ENCODE results near the gene GIT2. TPM values are rescaled to one million over a fixed set of nuclear protein-coding genes. Genes with fewer than 3 reads are reported as not detected.
"Not testable (repeated sequence)": the region's sequence is repeated elsewhere in the genome, so short reads cannot be mapped to it uniquely, and the experiment has no call there.

GIT2 gene
- total and polyA plus RNA-seq, 2 experiments from 2014 or later = 15.8 to 20.9 TPM

DNA sequence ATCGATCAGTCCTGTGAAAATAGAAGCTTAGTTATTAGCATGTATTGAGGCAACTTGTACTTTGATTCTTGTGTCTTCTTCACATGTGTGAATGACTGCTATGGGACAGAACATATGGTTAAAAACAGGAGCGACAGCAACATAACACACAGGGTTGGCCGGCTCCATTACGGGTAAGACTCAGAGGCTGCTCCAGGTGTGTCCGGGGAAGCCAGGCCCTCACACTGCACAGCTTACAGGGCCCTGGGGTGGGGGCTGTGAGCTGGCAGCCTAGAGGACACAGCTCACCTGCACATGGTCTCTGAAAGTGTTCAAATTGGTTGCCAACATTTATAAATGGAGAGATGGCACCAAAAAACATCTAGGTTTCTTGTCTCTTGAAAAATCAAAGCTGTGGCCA, 65.0 kb downstream of the GIT2 start:
- Histone ChIP-seq H3K4me3 (no peak overlapping the region), H3K4me1 (ENCODE audit: insufficient read depth) (no peaks in the 10 kb centered on the region), H3K9me2 (ENCODE audit: insufficient read depth) (no peaks in the 10 kb centered on the region), H2AFZ (no peak overlapping the region), H3K79me2 (replicated peaks; ENCODE audit: insufficient read depth) (no peaks in the 10 kb centered on the region), H3K27ac (ENCODE audit: low read depth) (no peak overlapping the region), H3K27me3 (ENCODE audit: insufficient read depth) (no peaks in the 10 kb centered on the region), H3F3A (replicated peaks; ENCODE audit: low read depth) (no peaks in the 10 kb centered on the region), H4K20me1 (replicated peaks; ENCODE audit: insufficient read depth) (peaks cover 3% of the 10 kb centered on the region), H3K4me2 (no peak overlapping the region), H3K36me3 (ENCODE audit: insufficient read depth) (peaks cover 5% of the 10 kb centered on the region)
- H3K27ac Mint-ChIP-seq = no peak overlapping the region
- DNase-seq (ENCODE audit: low spot score) = no peak
- H3K36me3 Mint-ChIP-seq (ENCODE audit: low read depth) = peaks cover 26% of the 10 kb centered on the region; the same call in 2 of the 3 replicates
- no peak overlapping the region for H3K4me3 Mint-ChIP-seq
- H3K27me3 Mint-ChIP-seq (ENCODE audit: insufficient read depth, low read depth, poor library complexity) = no peaks in the 10 kb centered on the region
- 0 out of 3 replicates have a peak, but pooled peaks cover 4% of the 10 kb centered on the region for H3K9me3 Mint-ChIP-seq
- ATAC-seq = no peak
- TF ChIP-seq, protein P1, sequence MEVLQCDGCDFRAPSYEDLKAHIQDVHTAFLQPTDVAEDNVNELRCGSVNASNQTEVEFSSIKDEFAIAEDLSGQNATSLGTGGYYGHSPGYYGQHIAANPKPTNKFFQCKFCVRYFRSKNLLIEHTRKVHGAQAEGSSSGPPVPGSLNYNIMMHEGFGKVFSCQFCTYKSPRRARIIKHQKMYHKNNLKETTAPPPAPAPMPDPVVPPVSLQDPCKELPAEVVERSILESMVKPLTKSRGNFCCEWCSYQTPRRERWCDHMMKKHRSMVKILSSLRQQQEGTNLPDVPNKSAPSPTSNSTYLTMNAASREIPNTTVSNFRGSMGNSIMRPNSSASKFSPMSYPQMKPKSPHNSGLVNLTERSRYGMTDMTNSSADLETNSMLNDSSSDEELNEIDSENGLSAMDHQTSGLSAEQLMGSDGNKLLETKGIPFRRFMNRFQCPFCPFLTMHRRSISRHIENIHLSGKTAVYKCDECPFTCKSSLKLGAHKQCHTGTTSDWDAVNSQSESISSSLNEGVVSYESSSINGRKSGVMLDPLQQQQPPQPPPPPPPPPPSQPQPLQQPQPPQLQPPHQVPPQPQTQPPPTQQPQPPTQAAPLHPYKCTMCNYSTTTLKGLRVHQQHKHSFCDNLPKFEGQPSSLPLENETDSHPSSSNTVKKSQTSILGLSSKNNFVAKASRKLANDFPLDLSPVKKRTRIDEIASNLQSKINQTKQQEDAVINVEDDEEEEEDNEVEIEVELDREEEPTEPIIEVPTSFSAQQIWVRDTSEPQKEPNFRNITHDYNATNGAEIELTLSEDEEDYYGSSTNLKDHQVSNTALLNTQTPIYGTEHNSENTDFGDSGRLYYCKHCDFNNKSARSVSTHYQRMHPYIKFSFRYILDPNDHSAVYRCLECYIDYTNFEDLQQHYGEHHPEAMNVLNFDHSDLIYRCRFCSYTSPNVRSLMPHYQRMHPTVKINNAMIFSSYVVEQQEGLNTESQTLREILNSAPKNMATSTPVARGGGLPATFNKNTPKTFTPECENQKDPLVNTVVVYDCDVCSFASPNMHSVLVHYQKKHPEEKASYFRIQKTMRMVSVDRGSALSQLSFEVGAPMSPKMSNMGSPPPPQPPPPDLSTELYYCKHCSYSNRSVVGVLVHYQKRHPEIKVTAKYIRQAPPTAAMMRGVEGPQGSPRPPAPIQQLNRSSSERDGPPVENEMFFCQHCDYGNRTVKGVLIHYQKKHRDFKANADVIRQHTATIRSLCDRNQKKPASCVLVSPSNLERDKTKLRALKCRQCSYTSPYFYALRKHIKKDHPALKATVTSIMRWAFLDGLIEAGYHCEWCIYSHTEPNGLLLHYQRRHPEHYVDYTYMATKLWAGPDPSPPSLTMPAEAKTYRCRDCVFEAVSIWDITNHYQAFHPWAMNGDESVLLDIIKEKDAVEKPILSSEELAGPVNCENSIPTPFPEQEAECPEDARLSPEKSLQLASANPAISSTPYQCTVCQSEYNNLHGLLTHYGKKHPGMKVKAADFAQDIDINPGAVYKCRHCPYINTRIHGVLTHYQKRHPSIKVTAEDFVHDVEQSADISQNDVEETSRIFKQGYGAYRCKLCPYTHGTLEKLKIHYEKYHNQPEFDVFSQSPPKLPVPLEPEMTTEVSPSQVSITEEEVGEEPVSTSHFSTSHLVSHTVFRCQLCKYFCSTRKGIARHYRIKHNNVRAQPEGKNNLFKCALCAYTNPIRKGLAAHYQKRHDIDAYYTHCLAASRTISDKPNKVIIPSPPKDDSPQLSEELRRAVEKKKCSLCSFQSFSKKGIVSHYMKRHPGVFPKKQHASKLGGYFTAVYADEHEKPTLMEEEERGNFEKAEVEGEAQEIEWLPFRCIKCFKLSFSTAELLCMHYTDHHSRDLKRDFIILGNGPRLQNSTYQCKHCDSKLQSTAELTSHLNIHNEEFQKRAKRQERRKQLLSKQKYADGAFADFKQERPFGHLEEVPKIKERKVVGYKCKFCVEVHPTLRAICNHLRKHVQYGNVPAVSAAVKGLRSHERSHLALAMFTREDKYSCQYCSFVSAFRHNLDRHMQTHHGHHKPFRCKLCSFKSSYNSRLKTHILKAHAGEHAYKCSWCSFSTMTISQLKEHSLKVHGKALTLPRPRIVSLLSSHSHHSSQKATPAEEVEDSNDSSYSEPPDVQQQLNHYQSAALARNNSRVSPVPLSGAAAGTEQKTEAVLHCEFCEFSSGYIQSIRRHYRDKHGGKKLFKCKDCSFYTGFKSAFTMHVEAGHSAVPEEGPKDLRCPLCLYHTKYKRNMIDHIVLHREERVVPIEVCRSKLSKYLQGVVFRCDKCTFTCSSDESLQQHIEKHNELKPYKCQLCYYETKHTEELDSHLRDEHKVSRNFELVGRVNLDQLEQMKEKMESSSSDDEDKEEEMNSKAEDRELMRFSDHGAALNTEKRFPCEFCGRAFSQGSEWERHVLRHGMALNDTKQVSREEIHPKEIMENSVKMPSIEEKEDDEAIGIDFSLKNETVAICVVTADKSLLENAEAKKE (CRISPR knock-in tag; IDR thresholded peaks at IDR 0.05) = no peak
- TF ChIP-seq ZNF331 (CRISPR knock-in tag; IDR thresholded peaks at IDR 0.05; ENCODE audit: low read depth) = no peak
- TF ChIP-seq EZH2phosphoT487 (IDR thresholded peaks at IDR 0.05; ENCODE audit: unreplicated experiment) = no peak
- H3K4me1 Mint-ChIP-seq = no peaks in the 10 kb centered on the region; the same call in 2 of the 3 replicates

DNA sequence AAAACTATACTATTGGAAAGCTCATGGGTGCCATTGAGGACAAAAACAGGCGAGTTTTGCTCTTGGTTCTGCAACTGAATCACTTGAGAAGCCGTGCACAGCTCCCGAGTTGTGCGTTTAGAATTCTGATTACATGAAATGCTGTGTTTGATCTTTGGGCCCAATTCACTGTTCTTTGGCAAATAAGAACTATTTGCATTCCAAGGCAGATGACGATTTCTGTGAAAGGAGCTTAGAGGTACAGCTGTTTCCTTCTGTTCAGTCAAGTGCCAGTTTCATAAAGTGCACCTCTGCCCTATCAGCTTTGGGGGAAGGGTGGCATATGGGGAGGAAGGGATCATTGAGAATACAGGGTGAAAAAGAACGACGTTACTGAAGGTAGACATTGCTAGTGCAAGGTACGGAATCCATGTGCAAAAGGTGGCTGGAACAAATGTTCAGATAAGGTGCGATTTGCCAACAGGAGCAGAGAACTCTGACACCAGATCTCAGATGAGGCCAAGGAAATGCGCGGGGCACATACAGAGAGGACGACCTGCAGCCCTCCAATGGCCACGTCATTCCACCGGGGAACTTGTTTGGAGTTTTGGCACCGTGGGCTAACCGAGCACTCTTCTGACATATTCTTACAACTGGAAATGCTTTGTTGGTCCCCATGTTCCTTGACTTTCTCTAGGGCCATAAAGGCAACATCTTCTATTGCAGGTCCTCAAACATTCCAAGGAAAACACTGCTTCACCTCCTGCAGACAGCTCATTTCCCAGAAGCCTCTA, 66.0 kb downstream of the GIT2 start:
- DNase-seq (ENCODE audit: low spot score) (no peak), ATAC-seq (no peak)
- Histone ChIP-seq H3K4me2 (no peak overlapping the region), H3K4me1 (ENCODE audit: insufficient read depth) (no peaks in the 10 kb centered on the region), H4K20me1 (replicated peaks; ENCODE audit: insufficient read depth) (peaks cover 3% of the 10 kb centered on the region), H3K27ac (ENCODE audit: low read depth) (no peak overlapping the region), H2AFZ (no peak overlapping the region), H3K79me2 (replicated peaks; ENCODE audit: insufficient read depth) (no peaks in the 10 kb centered on the region), H3K4me3 (no peak overlapping the region), H3K9me2 (ENCODE audit: insufficient read depth) (no peaks in the 10 kb centered on the region), H3K36me3 (ENCODE audit: insufficient read depth) (peaks cover 5% of the 10 kb centered on the region), H3F3A (replicated peaks; ENCODE audit: low read depth) (no peaks in the 10 kb centered on the region), H3K27me3 (ENCODE audit: insufficient read depth) (no peaks in the 10 kb centered on the region)
- no peaks in the 10 kb centered on the region; the same call in 2 of the 3 replicates for H3K4me1 Mint-ChIP-seq
- H3K36me3 Mint-ChIP-seq (ENCODE audit: low read depth) = peaks cover 21% of the 10 kb centered on the region; the same call in 2 of the 3 replicates
- H3K27ac Mint-ChIP-seq = no peak overlapping the region
- H3K4me3 Mint-ChIP-seq = no peak overlapping the region
- TF ChIP-seq JUNB (IDR thresholded peaks at IDR 0.05; ENCODE audit: unreplicated experiment) = no peak
- H3K9me3 Mint-ChIP-seq = 0 out of 3 replicates have a peak, but pooled peaks cover 4% of the 10 kb centered on the region
- peaks cover 7% of the 10 kb centered on the region for H3K27me3 Mint-ChIP-seq (ENCODE audit: insufficient read depth, low read depth, poor library complexity)

DNA sequence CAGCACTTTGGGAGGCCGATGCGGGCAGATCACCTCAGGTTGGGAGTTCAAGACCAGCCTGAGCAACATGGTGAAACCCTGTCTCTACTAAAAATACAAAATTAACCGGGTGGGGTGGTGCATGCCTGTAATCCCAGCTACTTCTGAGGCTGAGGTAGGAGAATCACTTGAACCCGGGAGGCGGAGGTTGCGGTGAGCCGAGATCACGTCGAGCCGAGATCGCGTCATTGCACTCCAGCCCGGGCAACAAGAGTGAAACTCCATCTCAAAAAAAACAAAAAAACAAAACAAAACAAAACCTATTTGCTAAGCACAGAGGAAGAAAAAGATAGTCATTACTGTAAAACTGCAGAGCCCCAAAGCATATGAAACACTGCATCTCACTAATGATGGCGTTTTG, 66.8 kb downstream of the GIT2 start:
- ATAC-seq = not testable (repeated sequence)

More for the DNA sequence above, 66.8 kb downstream of the GIT2 start:
- H3K9me2 ChIP-seq (ENCODE audit: insufficient read depth); H3K27me3 ChIP-seq (ENCODE audit: insufficient read depth); H3K79me2 ChIP-seq (replicated peaks; ENCODE audit: insufficient read depth); H3K27ac Mint-ChIP-seq; H3K4me3 ChIP-seq; H4K20me1 ChIP-seq (replicated peaks; ENCODE audit: insufficient read depth); H2AFZ ChIP-seq; H3K9me3 Mint-ChIP-seq; H3K4me2 ChIP-seq; H3K4me3 Mint-ChIP-seq; H3K4me1 Mint-ChIP-seq; H3K27ac ChIP-seq (ENCODE audit: low read depth); H3K4me1 ChIP-seq (ENCODE audit: insufficient read depth); DNase-seq (ENCODE audit: low spot score); H3K27me3 Mint-ChIP-seq (ENCODE audit: insufficient read depth, low read depth, poor library complexity); H3K36me3 ChIP-seq (ENCODE audit: insufficient read depth); H3F3A ChIP-seq (replicated peaks; ENCODE audit: low read depth): not testable (repeated sequence)
- peaks cover 27% of the 10 kb centered on the region for H3K36me3 Mint-ChIP-seq (ENCODE audit: low read depth)

Data from GM23338 (cell line).